ENCODE data around the gene FAM181A.

DNA sequence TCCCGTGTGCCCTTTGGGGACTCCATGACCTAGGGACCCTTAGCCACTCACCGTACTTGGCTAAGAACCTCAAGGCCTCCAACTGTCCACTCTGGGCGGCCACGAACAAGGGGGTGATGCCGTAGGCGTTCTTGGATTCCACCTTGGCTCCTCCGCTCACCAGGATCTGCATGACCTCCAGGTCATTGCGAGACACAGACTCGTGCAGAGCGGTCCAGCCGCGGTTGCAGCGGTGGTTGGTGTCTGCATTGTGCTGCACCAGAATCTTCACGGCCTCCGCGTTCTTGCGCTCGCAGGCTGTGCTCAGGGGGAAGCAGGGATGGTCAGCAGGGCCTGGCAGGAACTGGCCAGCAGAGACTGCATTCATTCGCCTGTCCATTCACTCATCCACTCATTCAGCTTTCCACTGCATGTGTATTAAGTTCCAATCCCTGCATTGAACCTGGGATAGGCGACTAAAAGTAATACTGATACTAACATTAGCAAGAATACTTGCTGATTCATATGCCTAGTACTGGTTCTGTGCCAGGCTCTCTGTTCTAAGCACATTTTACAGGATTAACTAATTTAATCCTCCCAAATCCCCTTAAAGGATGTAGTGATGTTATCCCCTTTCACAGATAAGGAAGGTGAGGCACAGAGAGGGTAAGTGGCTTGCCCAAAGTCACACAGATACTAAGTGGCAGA is 23.9 kb downstream of the FAM181A start:
- no peak for TF ChIP-seq POLR2AphosphoS5 (IDR thresholded peaks at IDR 0.05)
- no peak for TF ChIP-seq CTCF (IDR thresholded peaks at IDR 0.05)
- TF ChIP-seq POLR2A (IDR thresholded peaks at IDR 0.05) = no peak

Data from sigmoid colon (tissue), 4 donors.